Esophagus squamous epithelium (tissue), 5 donors: Measurements from ENCODE around the gene LIN52. TPM values are rescaled to one million over a fixed set of nuclear protein-coding genes. Genes with fewer than 3 reads are reported as not detected.

ENCODE experiments used
- DNase-seq: peaks from one replicate; lab custom pipeline; 2025; lab: John Stamatoyannopoulos, UW
- H3K27ac ChIP-seq, 4 donors: fragments of 200-600 bp; sonication (generic); one replicate each; pipeline ENCODE4 v1.5.1; 2016 to 2019; ENCODE audit warnings: mild to moderate bottlenecking in 1 of 4
- H3K27me3 ChIP-seq, 4 donors: fragments of 200-600 bp; sonication (generic); 1 replicate in 3 of 4; 2 replicates in 1 of 4; pipeline versions ENCODE4 v1.5.1 to v1.6.0; 2017 to 2021; ENCODE audit warnings: antibody characterized with exemption in 1 of 4
- H3K36me3 ChIP-seq, 3 donors: fragments of 200-600 bp; sonication (generic); one replicate each; pipeline ENCODE4 v1.5.1; 2016 to 2019
- H3K4me1 ChIP-seq, 3 donors: fragments of 200-600 bp; sonication (generic); one replicate each; pipeline ENCODE4 v1.5.1; 2017 to 2019
- H3K4me3 ChIP-seq, 4 donors: fragments of 200-600 bp; sonication (generic); 1 replicate in 3 of 4; 2 replicates in 1 of 4; pipeline ENCODE4 v1.5.1; 2016 to 2019; ENCODE audit warnings: mild to moderate bottlenecking in 2 of 4, moderate library complexity in 1 of 4
- H3K9me3 ChIP-seq, 3 donors: fragments of 200-600 bp; sonication (generic); one replicate each; pipeline ENCODE4 v1.5.1; 2016 to 2019
- POLR2A ChIP-seq, 4 donors: fragments of 450-650 bp; IDR thresholded peaks; one replicate each; pipeline ENCODE4 v1.6.1; 2017; ENCODE audit warnings: antibody characterized with exemption in 4 of 4, mild to moderate bottlenecking in 4 of 4, moderate library complexity in 3 of 4
- WGBS, 2 donors: methylation state at CpG; one replicate each; pipeline ENCODE4 v1.1.5; 2018; 5-methylcytosine and 5-hydroxymethylcytosine counted together
- intact Hi-C: fragments of 100-400 bp; cut with DNase I; formaldehyde crosslinking; loops from one replicate; pipeline ENCODE4 v1.15.0; 2022
- total RNA-seq, 4 donors: library from RNA; depleted of rRNA; stranded (reverse); fragments of >200 nt; gene quantifications; one replicate each; pipeline ENCODE4 v1.1.0, GENCODE V29; 2016
- TF ChIP-seq, protein P1 (sequence below), 6 experiments: fragments of 450-650 bp in 4 of 6; fragments of 200-600 bp in 2 of 6; sonication (generic) in 2 of 6; IDR thresholded peaks; one replicate each; pipeline ENCODE4 v1.5.1; 2016 to 2019; ENCODE audit warnings: antibody characterized with exemption in 6 of 6, mild to moderate bottlenecking in 4 of 6, moderate library complexity in 4 of 6
- donor health status: DM: yes; HTN: yes; CAD: no.

Gene LIN52
- total RNA-seq, 4 donors from 2014 or later, result 2.4 to 8.9 (median 6.1) TPM

DNA sequence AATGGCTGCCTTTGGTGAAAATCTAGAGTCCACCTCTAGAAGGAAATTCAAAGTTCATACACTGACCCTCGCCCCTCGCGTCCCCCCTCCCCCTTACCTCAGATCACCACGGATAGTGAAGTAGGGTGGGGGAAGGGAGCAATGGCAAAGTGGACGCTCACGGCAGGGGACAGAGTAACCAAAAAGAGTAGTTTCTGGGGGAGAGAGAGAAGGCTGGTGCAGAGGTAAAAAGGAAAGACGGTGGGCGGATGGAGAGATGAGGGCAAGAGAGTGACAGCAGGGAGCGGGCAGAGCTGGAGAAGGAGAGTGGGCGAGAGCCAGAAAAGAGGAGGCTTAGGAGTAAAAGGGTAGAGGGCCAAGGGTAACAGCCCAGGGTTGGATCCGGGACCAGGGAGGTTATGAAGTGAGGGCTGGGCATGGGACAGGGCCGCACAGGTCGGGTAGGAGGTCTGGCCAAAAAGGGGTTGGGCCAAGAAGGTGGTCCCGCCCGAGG lies 926 bp upstream of the LIN52 start:
- Histone ChIP-seq H3K27ac (peak overlapping the region; percentile 90 to 96 (median 93)), H3K4me1 (peaks cover 0 to 42% (median 14%) of the 10 kb centered on the region in 3 donors), H3K27me3 (no peaks in the 10 kb centered on the region), H3K4me3 (peak overlapping the region; percentile 57 to 76 (median 73)), H3K36me3 (no peaks in the 10 kb centered on the region), H3K9me3 (no peaks in the 10 kb centered on the region)
- no peak for DNase-seq
- TF ChIP-seq, protein P1, sequence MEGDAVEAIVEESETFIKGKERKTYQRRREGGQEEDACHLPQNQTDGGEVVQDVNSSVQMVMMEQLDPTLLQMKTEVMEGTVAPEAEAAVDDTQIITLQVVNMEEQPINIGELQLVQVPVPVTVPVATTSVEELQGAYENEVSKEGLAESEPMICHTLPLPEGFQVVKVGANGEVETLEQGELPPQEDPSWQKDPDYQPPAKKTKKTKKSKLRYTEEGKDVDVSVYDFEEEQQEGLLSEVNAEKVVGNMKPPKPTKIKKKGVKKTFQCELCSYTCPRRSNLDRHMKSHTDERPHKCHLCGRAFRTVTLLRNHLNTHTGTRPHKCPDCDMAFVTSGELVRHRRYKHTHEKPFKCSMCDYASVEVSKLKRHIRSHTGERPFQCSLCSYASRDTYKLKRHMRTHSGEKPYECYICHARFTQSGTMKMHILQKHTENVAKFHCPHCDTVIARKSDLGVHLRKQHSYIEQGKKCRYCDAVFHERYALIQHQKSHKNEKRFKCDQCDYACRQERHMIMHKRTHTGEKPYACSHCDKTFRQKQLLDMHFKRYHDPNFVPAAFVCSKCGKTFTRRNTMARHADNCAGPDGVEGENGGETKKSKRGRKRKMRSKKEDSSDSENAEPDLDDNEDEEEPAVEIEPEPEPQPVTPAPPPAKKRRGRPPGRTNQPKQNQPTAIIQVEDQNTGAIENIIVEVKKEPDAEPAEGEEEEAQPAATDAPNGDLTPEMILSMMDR (IDR thresholded peaks at IDR 0.05), result no peak
- no peak for TF ChIP-seq POLR2A (IDR thresholded peaks at IDR 0.05)
- WGBS, 2 donors, result 1 to 3% methylated on average over 15 of the region's 15 CpGs
- intact Hi-C loops, result no loop called here

GRCh38 chr14:74085047-74085637 lies 386 bp downstream of the LIN52 start:
- intact Hi-C loops, result no loop called here
- Histone ChIP-seq H3K9me3 (no peaks in the 10 kb centered on the region), H3K27ac (peak overlapping the region; percentile 85 to 94 (median 91)), H3K4me1 (peaks cover 0 to 42% (median 14%) of the 10 kb centered on the region in 3 donors), H3K36me3 (no peaks in the 10 kb centered on the region), H3K4me3 (peak overlapping the region; percentile 71 to 76 (median 76)), H3K27me3 (no peaks in the 10 kb centered on the region)
- TF ChIP-seq POLR2A (IDR thresholded peaks at IDR 0.05), result peak in 1 of 4 donors; percentile 6
- TF ChIP-seq, protein P1 (IDR thresholded peaks at IDR 0.05), result no peak
- DNase-seq, result no peak
- 0 to 1% methylated on average over 18 to 19 of the region's 26 CpGs for WGBS, 2 donors

GRCh38 chr14:74085828-74086227 lies 1.1 kb downstream of the LIN52 start:
- peak overlapping the region in 1 of 4 donors; percentile 92 for H3K27ac ChIP-seq

DNA sequence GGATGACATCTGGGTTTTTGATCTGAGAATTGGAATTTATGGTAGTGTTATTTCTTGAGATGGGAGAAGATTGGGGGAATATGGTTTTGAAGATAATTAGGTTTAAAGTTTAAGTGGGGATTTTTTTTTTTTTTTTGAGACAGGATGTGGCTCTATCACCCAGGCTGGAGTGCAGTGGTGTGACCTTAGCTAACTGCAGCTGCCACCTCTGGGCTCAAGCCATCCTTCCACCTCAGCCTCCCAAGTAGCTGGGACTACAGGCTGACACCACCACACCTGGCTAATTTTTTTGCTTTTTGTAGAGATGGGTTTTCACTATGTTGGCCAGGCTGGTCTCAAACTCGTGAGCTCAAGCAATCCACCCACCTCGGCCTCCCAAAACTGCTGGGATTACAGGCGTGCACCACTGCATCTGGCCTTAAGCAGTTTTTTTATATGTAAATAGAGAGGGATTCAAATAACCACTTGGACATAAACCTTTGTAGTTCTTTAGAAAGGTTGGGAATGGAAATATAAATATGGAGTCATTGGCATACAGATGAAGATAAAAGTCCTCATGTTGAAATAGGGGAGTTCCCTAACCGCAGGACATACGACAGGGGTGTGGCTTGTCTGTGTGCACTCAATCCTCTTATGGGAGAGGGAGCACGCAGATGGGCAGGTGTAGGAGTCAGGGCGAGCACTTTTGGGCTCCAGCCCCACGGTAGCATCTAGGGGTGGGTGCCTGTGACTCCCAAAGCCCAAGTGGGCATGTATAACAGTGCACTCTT lies 4.7 kb downstream of the LIN52 start:
- 89 to 91% methylated on average over 8 of the region's 8 CpGs for WGBS, 2 donors
- Histone ChIP-seq H3K27me3 (no peaks in the 10 kb centered on the region), H3K4me1 (peaks cover 0 to 18% (median 8%) of the 10 kb centered on the region in 3 donors), H3K36me3 (peaks cover 0 to 30% (median 0%) of the 10 kb centered on the region in 3 donors), H3K27ac (no peak overlapping the region), H3K4me3 (no peak overlapping the region), H3K9me3 (no peaks in the 10 kb centered on the region)
- intact Hi-C loops, result no loop called here
- no peak for DNase-seq
- TF ChIP-seq, protein P1 (IDR thresholded peaks at IDR 0.05), result no peak
- no peak for TF ChIP-seq POLR2A (IDR thresholded peaks at IDR 0.05)

More at GRCh38 chr14:74085828-74086227, 1.1 kb downstream of the LIN52 start:
- no peak for TF ChIP-seq POLR2A (IDR thresholded peaks at IDR 0.05)
- TF ChIP-seq, protein P1 (IDR thresholded peaks at IDR 0.05), result no peak
- H3K4me1 ChIP-seq, result peaks cover 0 to 42% (median 14%) of the 10 kb centered on the region in 3 donors
- H3K36me3 ChIP-seq, result no peaks in the 10 kb centered on the region
- WGBS, 2 donors, result 89 to 91% methylated on average over 1 of the region's 1 CpG
- no peaks in the 10 kb centered on the region for H3K9me3 ChIP-seq
- DNase-seq, result no peak
- intact Hi-C loops, result no loop called here
- H3K27me3 ChIP-seq, result no peaks in the 10 kb centered on the region
- peak overlapping the region in 3 of 4 donors; percentile 71 to 76 (median 75) for H3K4me3 ChIP-seq

GRCh38 chr14:74105381-74105780 lies 20.6 kb downstream of the LIN52 start:
- TF ChIP-seq, protein P1 (IDR thresholded peaks at IDR 0.05), result no peak
- TF ChIP-seq POLR2A (IDR thresholded peaks at IDR 0.05), result no peak
- WGBS, 2 donors, result 93 to 94% methylated on average over 2 of the region's 2 CpGs
- Histone ChIP-seq H3K9me3 (no peaks in the 10 kb centered on the region), H3K4me1 (no peaks in the 10 kb centered on the region), H3K27me3 (no peaks in the 10 kb centered on the region), H3K27ac (no peak overlapping the region), H3K36me3 (peaks cover 0 to 66% (median 0%) of the 10 kb centered on the region in 3 donors), H3K4me3 (no peak overlapping the region)
- intact Hi-C loops, result no loop called here
- no peak for DNase-seq
